Measurements from ENCODE around the gene KSR1. TPM values are rescaled to one million over a fixed set of nuclear protein-coding genes. Genes with fewer than 3 reads are reported as not detected.

KSR1 gene
- total and polyA plus RNA-seq, 9 of the 15 experiments (the other 6 are each of a cell fraction or from before 2014, with no cell fraction given) = 1.4 to 51.7 (median 18.4) TPM

DNA sequence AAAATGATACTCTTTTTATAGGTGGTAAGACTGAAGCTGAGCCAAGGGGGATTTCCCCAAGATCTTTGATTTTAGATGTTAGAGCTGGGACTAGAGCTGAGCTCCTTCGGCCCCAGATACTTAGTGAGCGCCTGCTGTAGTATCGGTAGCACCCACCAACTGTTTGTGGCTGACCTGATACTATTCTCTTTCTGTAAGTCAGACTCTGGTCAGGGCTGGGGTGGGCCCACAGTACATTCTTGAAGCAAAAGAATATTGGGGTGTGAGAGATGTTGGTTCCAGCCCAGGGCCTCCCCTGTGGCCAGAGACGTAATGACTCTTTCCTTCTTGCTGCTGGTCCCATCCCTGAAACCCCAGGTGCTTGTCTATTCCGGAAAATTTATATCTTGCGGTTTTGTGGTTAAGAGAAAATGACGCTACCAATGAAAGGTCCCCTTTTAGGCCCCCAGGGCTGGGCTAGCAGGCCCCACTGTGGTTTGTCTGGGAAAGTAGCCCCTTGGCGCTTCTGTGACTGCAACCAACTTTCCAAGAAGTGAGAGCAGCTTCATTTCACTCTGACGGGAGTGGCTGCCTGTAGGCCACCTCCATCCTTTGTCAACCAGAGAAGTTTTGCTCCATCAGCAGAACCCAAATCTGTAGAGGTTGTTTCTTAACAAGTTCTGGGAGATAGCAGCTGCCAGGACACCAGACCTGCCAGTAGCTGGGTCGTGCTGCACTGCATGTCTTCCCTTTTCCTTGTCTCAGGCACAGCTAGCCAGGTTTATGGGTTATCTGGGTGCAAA lies 88.3 kb downstream of the KSR1 start (continued):
- no peak for TF ChIP-seq MED1 (CRISPR knock-in tag; IDR thresholded peaks at IDR 0.05; ENCODE audit: borderline replicate concordance)
- TF ChIP-seq NR4A1 (CRISPR knock-in tag; IDR thresholded peaks at IDR 0.05) = no peak
- no peak for TF ChIP-seq NR4A1 (tag; IDR thresholded peaks at IDR 0.05)
- TF ChIP-seq RNF2 (IDR thresholded peaks at IDR 0.05) = peak; percentile 47; the same call in 1 of the 2 replicates
- no peak for TF ChIP-seq ZNF699 (CRISPR knock-in tag; IDR thresholded peaks at IDR 0.05; ENCODE audit: insufficient replicate concordance)
- TF ChIP-seq, protein P1, sequence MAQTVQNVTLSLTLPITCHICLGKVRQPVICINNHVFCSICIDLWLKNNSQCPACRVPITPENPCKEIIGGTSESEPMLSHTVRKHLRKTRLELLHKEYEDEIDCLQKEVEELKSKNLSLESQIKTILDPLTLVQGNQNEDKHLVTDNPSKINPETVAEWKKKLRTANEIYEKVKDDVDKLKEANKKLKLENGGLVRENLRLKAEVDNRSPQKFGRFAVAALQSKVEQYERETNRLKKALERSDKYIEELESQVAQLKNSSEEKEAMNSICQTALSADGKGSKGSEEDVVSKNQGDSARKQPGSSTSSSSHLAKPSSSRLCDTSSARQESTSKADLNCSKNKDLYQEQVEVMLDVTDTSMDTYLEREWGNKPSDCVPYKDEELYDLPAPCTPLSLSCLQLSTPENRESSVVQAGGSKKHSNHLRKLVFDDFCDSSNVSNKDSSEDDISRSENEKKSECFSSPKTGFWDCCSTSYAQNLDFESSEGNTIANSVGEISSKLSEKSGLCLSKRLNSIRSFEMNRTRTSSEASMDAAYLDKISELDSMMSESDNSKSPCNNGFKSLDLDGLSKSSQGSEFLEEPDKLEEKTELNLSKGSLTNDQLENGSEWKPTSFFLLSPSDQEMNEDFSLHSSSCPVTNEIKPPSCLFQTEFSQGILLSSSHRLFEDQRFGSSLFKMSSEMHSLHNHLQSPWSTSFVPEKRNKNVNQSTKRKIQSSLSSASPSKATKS (CRISPR knock-in tag; IDR thresholded peaks at IDR 0.05) = no peak
- no peak for TF ChIP-seq CBX2 (IDR thresholded peaks at IDR 0.05; ENCODE audit: insufficient read depth, low read length, poor library complexity, severe bottlenecking)
- TF ChIP-seq RBFOX2 (IDR thresholded peaks at IDR 0.05; ENCODE audit: low read depth, low read length) = no peak
- no peak for TF ChIP-seq ZNF232 (CRISPR knock-in tag; IDR thresholded peaks at IDR 0.05)
- TF ChIP-seq SAFB (IDR thresholded peaks at IDR 0.05; ENCODE audit: borderline replicate concordance, low read depth, low read length) = no peak
- TF ChIP-seq CBX8 (IDR thresholded peaks at IDR 0.05; ENCODE audit: borderline replicate concordance, extremely low read depth, low read depth, low read length, poor library complexity, severe bottlenecking) = no peak
- no peak for TF ChIP-seq ZNF165 (CRISPR knock-in tag; IDR thresholded peaks at IDR 0.05; ENCODE audit: borderline replicate concordance)
- TF ChIP-seq, protein P2, sequence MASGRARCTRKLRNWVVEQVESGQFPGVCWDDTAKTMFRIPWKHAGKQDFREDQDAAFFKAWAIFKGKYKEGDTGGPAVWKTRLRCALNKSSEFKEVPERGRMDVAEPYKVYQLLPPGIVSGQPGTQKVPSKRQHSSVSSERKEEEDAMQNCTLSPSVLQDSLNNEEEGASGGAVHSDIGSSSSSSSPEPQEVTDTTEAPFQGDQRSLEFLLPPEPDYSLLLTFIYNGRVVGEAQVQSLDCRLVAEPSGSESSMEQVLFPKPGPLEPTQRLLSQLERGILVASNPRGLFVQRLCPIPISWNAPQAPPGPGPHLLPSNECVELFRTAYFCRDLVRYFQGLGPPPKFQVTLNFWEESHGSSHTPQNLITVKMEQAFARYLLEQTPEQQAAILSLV (tag; IDR thresholded peaks at IDR 0.05) = no peak
- TF ChIP-seq TRIM28 (IDR thresholded peaks at IDR 0.05) = peak; percentile 52; the same call in 1 of the 2 replicates
- TF ChIP-seq SNIP1 (IDR thresholded peaks at IDR 0.05; ENCODE audit: low read depth) = no peak
- no peak for TF ChIP-seq FOXK1 (CRISPR knock-in tag; IDR thresholded peaks at IDR 0.05; ENCODE audit: borderline replicate concordance)
- no peak for TF ChIP-seq TGIF2 (CRISPR knock-in tag; IDR thresholded peaks at IDR 0.05)
- TF ChIP-seq ATF1 (CRISPR knock-in tag; IDR thresholded peaks at IDR 0.05) = no peak
- TF ChIP-seq ATF1 (tag; IDR thresholded peaks at IDR 0.05) = peak; percentile 55
- no peak for TF ChIP-seq RFX5 (IDR thresholded peaks at IDR 0.05; ENCODE audit: low read depth, low read length)
- no peak for TF ChIP-seq SP1 (CRISPR knock-in tag; IDR thresholded peaks at IDR 0.05)
- TF ChIP-seq SMARCC2 (IDR thresholded peaks at IDR 0.05; ENCODE audit: low read depth) = peak; percentile 71; the same call in 1 of the 2 replicates
- peak; percentile 98 for TF ChIP-seq MEIS2 (IDR thresholded peaks at IDR 0.05; ENCODE audit: partially characterized antibody)
- TF ChIP-seq, protein P3, sequence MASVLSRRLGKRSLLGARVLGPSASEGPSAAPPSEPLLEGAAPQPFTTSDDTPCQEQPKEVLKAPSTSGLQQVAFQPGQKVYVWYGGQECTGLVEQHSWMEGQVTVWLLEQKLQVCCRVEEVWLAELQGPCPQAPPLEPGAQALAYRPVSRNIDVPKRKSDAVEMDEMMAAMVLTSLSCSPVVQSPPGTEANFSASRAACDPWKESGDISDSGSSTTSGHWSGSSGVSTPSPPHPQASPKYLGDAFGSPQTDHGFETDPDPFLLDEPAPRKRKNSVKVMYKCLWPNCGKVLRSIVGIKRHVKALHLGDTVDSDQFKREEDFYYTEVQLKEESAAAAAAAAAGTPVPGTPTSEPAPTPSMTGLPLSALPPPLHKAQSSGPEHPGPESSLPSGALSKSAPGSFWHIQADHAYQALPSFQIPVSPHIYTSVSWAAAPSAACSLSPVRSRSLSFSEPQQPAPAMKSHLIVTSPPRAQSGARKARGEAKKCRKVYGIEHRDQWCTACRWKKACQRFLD (CRISPR knock-in tag; IDR thresholded peaks at IDR 0.05) = no peak
- peak; percentile 34; the same call in 1 of the 2 replicates for TF ChIP-seq NFE2 (IDR thresholded peaks at IDR 0.05; ENCODE audit: low read depth)
- no peak for TF ChIP-seq RFX1 (IDR thresholded peaks at IDR 0.05)
